ENCODE measurements around the gene KIAA1328.

The KIAA1328 gene

GRCh38 chr18:37230768-37231167 is 401.8 kb downstream of the KIAA1328 start:
- no peak for DNase-seq

GRCh38 chr18:37231251-37231650 is 402.3 kb downstream of the KIAA1328 start:
- no peak for DNase-seq

GRCh38 chr18:37235583-37235982 is 406.7 kb downstream of the KIAA1328 start:
- no peak for DNase-seq

- DNase-seq: no peak
Observed at GRCh38 chr18:37238282-37239108, 409.6 kb downstream of the KIAA1328 start.

- DNase-seq: no peak
Observed at GRCh38 chr18:37242091-37242490, 413.2 kb downstream of the KIAA1328 start.

- DNase-seq: no peak
Observed at GRCh38 chr18:37242826-37243560, 414.1 kb downstream of the KIAA1328 start.

- no peak for DNase-seq
Observed at GRCh38 chr18:37243741-37244140, 414.8 kb downstream of the KIAA1328 start.

GRCh38 chr18:37244618-37245017 is 415.7 kb downstream of the KIAA1328 start:
- DNase-seq: no peak

- no peak for DNase-seq
Observed at GRCh38 chr18:37246779-37247340, 417.9 kb downstream of the KIAA1328 start.

GRCh38 chr18:37247497-37248161 is 418.7 kb downstream of the KIAA1328 start:
- no peak for DNase-seq

- DNase-seq: no peak
Observed at GRCh38 chr18:37248281-37248680, 419.4 kb downstream of the KIAA1328 start.

GRCh38 chr18:37249171-37249886 is 420.4 kb downstream of the KIAA1328 start:
- no peak for DNase-seq

GRCh38 chr18:37249895-37250618 is 421.1 kb downstream of the KIAA1328 start:
- no peak for DNase-seq

- DNase-seq: no peak
Observed at GRCh38 chr18:37251679-37252078, 422.8 kb downstream of the KIAA1328 start.

GRCh38 chr18:37252342-37252741 is 423.4 kb downstream of the KIAA1328 start:
- DNase-seq: no peak

- DNase-seq: no peak
Observed at GRCh38 chr18:37252854-37253393, 424.0 kb downstream of the KIAA1328 start.

- DNase-seq: no peak
Observed at GRCh38 chr18:37253394-37254235, 424.7 kb downstream of the KIAA1328 start.

- DNase-seq: no peak
Observed at GRCh38 chr18:37254236-37254754, 425.4 kb downstream of the KIAA1328 start.

GRCh38 chr18:37254973-37255372 is 426.0 kb downstream of the KIAA1328 start:
- no peak for DNase-seq

- no peak for DNase-seq
Observed at GRCh38 chr18:37258131-37258530, 429.2 kb downstream of the KIAA1328 start.
